NOMO-1 treated with dmso at 0.1 percent for 144 hours (cell line): Measurements from ENCODE around the gene FREY1.

Experiments
- DNase-seq: peaks from one replicate; lab custom pipeline; 2025; ENCODE audit not compliant: unreplicated experiment; lab: John Stamatoyannopoulos, UW

Gene FREY1

DNA sequence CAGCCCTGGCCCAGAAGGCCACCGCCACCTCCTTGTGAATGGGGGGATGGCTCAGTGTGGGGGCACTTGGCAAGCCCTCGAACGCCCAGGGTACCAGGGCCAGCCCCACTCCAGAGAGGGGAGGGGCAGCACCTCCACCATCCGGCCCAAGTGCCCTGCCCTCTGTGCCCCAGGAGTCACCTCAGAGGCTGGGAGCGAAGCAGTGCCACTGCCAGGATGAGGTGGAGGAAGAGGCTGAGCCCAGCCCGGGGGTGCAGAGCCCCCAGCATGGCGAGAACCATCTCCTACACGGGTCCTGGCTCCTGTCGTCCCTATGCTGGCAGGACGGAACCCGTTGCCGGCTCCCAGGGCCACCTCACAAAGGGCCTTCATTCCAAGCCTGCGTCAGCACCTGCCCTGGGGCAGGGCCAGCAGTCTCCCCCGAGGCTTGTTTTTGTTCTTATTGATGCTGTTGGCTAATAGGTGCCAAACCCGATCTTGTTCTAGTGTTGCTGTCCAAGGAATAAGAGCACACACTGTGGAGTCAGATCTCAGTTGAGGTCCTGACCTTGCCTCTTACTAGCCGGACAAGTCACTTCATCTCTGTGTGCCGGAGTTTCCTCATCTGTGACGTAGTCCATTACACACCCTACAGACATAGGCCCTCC, at the start of gene FREY1:
FREY1 (minus strand) TSS at position 307 of the 647 bp plus-strand sequence; CDS start at position 281, 26 bp downstream.
- DNase-seq, result no peak

GRCh38 chr11:45949992-45950407, 42.9 kb upstream of the FREY1 start:
- no peak for DNase-seq

- no peak for DNase-seq
These were observed 41.3 kb upstream of the FREY1 start for GRCh38 chr11:45948356-45948755.

DNA sequence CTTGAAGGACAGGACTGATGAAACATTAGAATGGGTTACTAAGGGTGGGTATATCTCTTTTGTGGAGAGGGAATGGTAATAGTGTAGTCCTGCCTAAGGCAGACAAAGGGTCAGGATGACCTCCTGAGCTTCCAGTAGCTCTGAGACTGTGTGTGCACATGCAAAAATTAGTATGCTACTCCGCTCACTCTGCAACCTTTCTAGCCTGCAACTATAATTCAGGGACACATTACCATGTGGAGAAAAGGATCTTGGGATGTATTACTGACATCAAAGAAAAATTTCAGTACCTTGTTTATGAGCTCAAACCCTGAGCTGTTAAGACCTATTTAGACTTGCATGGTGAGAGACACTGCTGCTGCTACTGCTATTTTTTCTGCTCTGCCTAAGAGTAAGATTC, 40.8 kb upstream of the FREY1 start:
- no peak for DNase-seq

DNA sequence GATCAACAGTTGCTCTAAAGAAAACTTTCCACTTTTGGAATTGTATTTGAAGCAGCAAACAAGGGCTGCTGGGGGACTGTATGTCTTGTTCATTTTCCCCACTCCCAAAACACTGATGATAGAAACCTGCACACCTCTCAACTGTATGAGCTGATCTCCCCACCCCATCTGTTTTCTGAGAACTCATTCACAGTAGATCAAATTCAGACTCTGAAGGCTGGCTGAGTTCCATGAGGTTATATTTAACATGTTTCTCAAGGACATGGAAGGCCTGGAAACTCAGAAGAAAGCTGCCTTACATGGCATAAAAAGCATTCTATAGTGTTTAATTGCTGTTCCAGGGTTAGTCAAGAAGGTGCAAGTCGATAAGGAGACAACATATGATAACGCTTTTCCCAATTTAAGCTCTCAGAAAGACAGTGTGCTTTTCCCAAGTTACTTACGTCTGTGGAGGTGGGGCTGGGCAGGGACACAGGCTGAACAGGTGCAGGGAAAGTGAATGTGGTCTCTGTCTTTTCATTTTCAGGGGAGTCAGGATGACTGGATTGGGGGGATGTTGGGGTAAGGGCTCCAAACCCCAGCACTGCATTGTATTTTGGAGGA, 38.4 kb upstream of the FREY1 start:
- no peak for DNase-seq

GRCh38 chr11:45942381-45942780, 35.3 kb upstream of the FREY1 start:
- DNase-seq, result no peak

DNA sequence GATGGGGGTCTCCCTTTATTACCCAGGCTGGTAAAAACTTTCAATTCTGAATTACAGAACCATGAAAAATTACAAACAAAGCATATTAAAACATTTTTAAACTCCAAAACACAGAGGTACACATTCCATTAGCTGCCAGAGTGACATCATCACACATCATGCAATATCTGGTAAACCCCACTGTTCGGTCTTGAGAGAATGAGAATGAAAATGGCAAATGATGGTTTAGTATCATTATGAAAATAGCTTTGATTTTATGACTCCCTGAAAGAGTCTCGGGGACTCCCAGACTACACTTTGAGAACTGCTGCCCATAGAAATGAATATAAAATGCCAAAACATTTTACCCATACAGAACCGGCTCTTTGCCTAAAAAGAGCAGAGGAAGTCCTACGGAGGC, 34.2 kb upstream of the FREY1 start:
- DNase-seq, result no peak

- DNase-seq, result no peak
These were observed 32.8 kb upstream of the FREY1 start for GRCh38 chr11:45939836-45940235.

- no peak for DNase-seq
These were observed 30.8 kb upstream of the FREY1 start for GRCh38 chr11:45937916-45938315.

DNA sequence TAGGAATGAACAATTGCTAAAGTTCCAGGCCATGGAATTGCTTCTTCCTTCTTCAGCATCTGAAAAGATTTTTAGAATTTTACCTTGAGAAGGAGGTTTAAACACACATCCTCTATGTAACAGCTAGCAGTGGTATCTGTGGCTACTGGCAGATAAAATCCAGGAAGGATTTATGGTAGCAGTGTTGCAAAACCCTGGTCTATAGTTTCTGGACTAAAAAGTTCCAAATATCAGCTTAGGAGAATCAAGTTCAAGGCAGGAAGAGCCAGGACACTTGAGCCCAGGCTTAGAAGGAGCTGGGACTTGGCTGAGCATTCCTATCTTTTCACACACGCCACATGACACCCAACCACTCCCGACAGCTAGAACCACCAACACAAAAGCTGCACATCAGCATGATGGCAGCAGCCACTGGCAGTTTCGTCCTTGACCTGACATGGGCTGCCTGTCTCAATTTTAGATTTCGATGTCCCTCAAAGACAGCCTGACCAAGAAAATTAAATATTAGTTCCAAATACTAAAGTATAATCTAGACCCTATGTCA, 29.5 kb upstream of the FREY1 start:
- no peak for DNase-seq

GRCh38 chr11:45935349-45936064, 28.4 kb upstream of the FREY1 start:
- no peak for DNase-seq

GRCh38 chr11:45934580-45935318, 27.7 kb upstream of the FREY1 start:
- DNase-seq, result no peak

GRCh38 chr11:45933846-45934579, 26.9 kb upstream of the FREY1 start:
- DNase-seq, result no peak

DNA sequence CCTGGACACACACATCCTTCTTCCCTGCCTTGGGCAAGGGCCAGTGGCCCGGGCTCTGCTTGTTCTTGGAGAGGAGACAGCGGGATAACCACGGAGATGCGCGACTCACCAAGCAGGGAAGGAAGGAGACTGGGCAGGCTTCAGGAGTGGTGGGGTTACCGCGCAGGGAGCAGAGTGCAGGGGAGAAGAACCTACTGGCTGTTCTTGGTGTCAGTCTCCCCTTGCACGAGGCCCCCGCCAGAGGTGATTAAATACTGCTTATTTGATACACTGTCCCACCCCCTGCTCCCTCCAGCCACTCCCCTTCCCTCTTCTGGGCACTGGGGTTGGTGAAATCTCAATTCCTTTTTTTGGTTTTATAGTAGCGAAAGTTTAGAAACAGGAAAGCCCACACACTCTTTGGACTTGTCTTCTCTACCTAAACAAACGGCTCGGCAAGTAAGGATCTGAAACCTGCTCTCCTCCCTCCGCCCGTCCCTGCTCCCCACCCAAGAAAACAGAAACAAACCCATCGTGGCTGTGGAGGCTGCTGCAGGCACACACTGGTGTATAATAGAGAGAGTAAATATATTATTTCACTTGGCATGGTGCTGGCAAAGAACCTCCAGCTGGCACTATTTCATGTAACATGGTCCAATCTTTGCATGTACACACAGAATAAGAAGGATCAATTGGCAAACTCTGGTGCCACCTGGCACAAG, 26.2 kb upstream of the FREY1 start:
- peak; percentile 93 for DNase-seq

DNA sequence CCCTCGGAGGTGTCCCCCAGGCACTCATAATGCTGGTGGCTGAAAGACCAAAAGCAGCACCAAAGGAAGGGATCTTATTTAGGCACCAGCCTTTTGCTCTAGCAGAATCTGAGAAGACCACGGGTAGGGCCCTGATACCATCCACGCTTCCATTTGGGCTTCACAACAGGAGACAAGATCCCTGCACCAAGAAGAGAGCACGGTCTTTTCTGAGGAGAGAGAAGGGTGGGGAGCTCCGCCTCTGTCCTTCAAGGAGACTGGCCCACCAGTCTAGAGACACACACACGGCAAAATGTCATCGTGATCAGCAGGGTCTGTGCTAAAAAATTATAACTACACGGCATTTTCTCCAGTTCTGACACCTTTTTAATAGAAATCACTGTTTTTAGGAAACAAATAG, 25.1 kb upstream of the FREY1 start:
- no peak for DNase-seq

DNA sequence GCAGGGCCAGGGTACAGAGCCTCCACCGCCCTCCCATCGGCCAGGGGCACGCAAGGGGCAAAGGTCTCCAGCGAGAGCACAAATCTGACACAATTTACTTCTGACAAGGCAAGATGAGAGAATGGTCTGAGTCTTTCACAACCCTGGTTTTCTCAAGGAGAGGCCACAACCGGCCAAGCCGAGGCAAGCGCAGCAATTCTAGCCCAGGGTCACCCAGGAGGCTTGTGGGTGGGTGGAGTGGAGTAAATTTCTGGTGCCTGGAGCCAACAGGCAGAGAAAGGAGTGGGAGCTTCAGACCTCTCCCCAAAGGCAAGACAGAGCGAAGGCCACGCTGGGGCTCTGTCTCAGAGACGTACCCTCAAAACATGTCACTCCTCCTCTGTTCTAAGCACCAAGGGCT, 24.7 kb upstream of the FREY1 start:
- peak; percentile 22 for DNase-seq

DNA sequence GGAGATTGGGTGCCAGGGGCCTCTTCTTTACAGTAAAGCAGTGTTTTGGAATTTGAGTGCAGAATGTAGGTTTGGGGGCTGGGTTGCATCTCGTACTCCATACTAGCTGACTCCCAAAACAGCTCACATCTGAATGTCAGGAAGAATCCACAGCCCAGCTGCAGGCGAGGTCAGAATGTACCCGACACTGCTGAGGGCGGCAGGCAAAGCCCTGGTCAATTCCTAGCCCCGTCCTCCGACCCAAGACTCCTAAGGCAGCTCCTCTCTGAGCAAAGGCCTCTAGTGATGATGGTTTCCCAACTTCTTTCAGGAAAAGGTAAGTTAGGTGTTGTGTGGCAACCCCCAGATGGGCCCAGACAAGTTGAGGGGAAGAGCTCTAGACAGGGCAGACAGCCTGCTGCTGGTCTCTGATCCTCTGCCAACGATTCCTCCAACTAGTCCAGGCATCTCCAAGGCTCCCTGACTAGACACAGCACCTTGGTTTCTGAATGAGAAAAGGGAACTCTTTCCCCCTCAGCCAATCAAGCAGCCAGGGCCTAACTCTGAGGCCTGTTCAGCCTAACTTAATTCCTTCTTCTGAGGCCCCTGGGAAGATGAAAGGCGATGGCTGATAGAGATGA, 24.0 kb upstream of the FREY1 start:
- no peak for DNase-seq

GRCh38 chr11:45930031-45930794, 23.1 kb upstream of the FREY1 start:
- DNase-seq, result peak; percentile 76

GRCh38 chr11:45929486-45930030, 22.5 kb upstream of the FREY1 start:
- no peak for DNase-seq
